ENCODE results near the gene TEC.

Gene TEC

GRCh38 chr4:48103483-48104139 is 166.0 kb downstream of the TEC start:
- TF ChIP-seq REST (IDR thresholded peaks at IDR 0.05; ENCODE audit: insufficient read depth in 1 of 2, low read depth in 2 of 2, low read length in 2 of 2) (no peak), POLR2AphosphoS5 (IDR thresholded peaks at IDR 0.05; ENCODE audit: low read depth, low read length) (no peak), TAF1 (IDR thresholded peaks at IDR 0.05; ENCODE audit: borderline replicate concordance, insufficient read depth, low read length) (no peak), FOXP2 (optimal IDR thresholded peaks at IDR 0.05; ENCODE audit: borderline replicate concordance, extremely low read depth, extremely low read length, insufficient read depth) (no peak), SIN3A (IDR thresholded peaks at IDR 0.05; ENCODE audit: borderline replicate concordance, insufficient read depth, low read length) (no peak)

- TF ChIP-seq FOXP2 (optimal IDR thresholded peaks at IDR 0.05; ENCODE audit: borderline replicate concordance, extremely low read depth, extremely low read length, insufficient read depth) (no peak), SIN3A (IDR thresholded peaks at IDR 0.05; ENCODE audit: borderline replicate concordance, insufficient read depth, low read length) (no peak)
These were observed 167.3 kb downstream of the TEC start for GRCh38 chr4:48102303-48102702.

- TF ChIP-seq POLR2AphosphoS5 (IDR thresholded peaks at IDR 0.05; ENCODE audit: low read depth, low read length) (no peak), TAF1 (IDR thresholded peaks at IDR 0.05; ENCODE audit: borderline replicate concordance, insufficient read depth, low read length) (no peak), SIN3A (IDR thresholded peaks at IDR 0.05; ENCODE audit: borderline replicate concordance, insufficient read depth, low read length) (no peak), REST (IDR thresholded peaks at IDR 0.05; ENCODE audit: insufficient read depth in 1 of 2, low read depth in 2 of 2, low read length in 2 of 2) (no peak), FOXP2 (optimal IDR thresholded peaks at IDR 0.05; ENCODE audit: borderline replicate concordance, extremely low read depth, extremely low read length, insufficient read depth) (no peak)
These were observed 169.4 kb downstream of the TEC start for GRCh38 chr4:48100256-48100655.

- no peak for TF ChIP-seq FOXP2 (optimal IDR thresholded peaks at IDR 0.05; ENCODE audit: borderline replicate concordance, extremely low read depth, extremely low read length, insufficient read depth)
- TF ChIP-seq REST (IDR thresholded peaks at IDR 0.05; ENCODE audit: insufficient read depth in 1 of 2, low read depth in 2 of 2, low read length in 2 of 2) = no peak
- TF ChIP-seq POLR2AphosphoS5 (IDR thresholded peaks at IDR 0.05; ENCODE audit: low read depth, low read length) = no peak
- TF ChIP-seq TAF1 (IDR thresholded peaks at IDR 0.05; ENCODE audit: borderline replicate concordance, insufficient read depth, low read length) = no peak
- no peak for TF ChIP-seq SIN3A (IDR thresholded peaks at IDR 0.05; ENCODE audit: borderline replicate concordance, insufficient read depth, low read length)
These were observed 174.2 kb downstream of the TEC start for GRCh38 chr4:48095441-48095840.

GRCh38 chr4:48093991-48094416 is 175.6 kb downstream of the TEC start:
- TF ChIP-seq REST (IDR thresholded peaks at IDR 0.05; ENCODE audit: insufficient read depth in 1 of 2, low read depth in 2 of 2, low read length in 2 of 2) (no peak), POLR2AphosphoS5 (IDR thresholded peaks at IDR 0.05; ENCODE audit: low read depth, low read length) (no peak), SIN3A (IDR thresholded peaks at IDR 0.05; ENCODE audit: borderline replicate concordance, insufficient read depth, low read length) (no peak), TAF1 (IDR thresholded peaks at IDR 0.05; ENCODE audit: borderline replicate concordance, insufficient read depth, low read length) (no peak), FOXP2 (optimal IDR thresholded peaks at IDR 0.05; ENCODE audit: borderline replicate concordance, extremely low read depth, extremely low read length, insufficient read depth) (no peak)
